GM12891 (cell line): ENCODE results near the gene HTR4.
"Not testable (repeated sequence)": the region's sequence is repeated elsewhere in the genome, so short reads cannot be mapped to it uniquely, and the experiment has no call there.

Experiments
- DNase-seq: peaks from one replicate; pipeline ENCODE4 v3.0.0; 2011; ENCODE audit warnings: low spot score; ENCODE audit not compliant: insufficient read length
- FAIRE-seq: peaks from 2 replicates; lab custom pipeline; 2011; peaks lifted over from hg19 to GRCh38; lab: Jason Lieb, UNC
- PAX5 ChIP-seq: IDR thresholded peaks from 2 replicates; pipeline ENCODE4 v1.6.1; 2011; ENCODE audit warnings: low read length, moderate library complexity, mild to moderate bottlenecking; ENCODE audit not compliant: insufficient read depth, severe bottlenecking
- POLR2A ChIP-seq: IDR thresholded peaks from 2 replicates; pipeline ENCODE4 v1.6.1; 2011; ENCODE audit warnings: low read depth, low read length, control low read depth
- POLR2AphosphoS5 ChIP-seq: IDR thresholded peaks from 2 replicates; pipeline ENCODE4 v1.6.1; 2011; ENCODE audit warnings: low read depth, low read length, control low read depth
- POU2F2 ChIP-seq: IDR thresholded peaks from 2 replicates; pipeline ENCODE4 v1.6.1; 2011; ENCODE audit warnings: low read depth, mild to moderate bottlenecking, control low read depth, low read length, moderate library complexity
- SPI1 ChIP-seq: IDR thresholded peaks from 2 replicates; pipeline ENCODE4 v1.6.1; 2011; ENCODE audit warnings: low read depth, low read length, control low read depth
- TAF1 ChIP-seq: IDR thresholded peaks from 2 replicates; pipeline ENCODE4 v1.6.1; 2011; ENCODE audit warnings: low read depth, low read length, control low read depth

HTR4 gene

GRCh38 chr5:148469501-148469935, 184.8 kb downstream of the HTR4 start:
- DNase-seq (no peak), FAIRE-seq (no peak)
- TF ChIP-seq TAF1 (no peak), POU2F2 (no peak), PAX5 (no peak), POLR2AphosphoS5 (no peak), SPI1 (no peak), POLR2A (no peak)

- FAIRE-seq, DNase-seq: not testable (repeated sequence)
These were observed 185.6 kb downstream of the HTR4 start for GRCh38 chr5:148468746-148469145.

DNA sequence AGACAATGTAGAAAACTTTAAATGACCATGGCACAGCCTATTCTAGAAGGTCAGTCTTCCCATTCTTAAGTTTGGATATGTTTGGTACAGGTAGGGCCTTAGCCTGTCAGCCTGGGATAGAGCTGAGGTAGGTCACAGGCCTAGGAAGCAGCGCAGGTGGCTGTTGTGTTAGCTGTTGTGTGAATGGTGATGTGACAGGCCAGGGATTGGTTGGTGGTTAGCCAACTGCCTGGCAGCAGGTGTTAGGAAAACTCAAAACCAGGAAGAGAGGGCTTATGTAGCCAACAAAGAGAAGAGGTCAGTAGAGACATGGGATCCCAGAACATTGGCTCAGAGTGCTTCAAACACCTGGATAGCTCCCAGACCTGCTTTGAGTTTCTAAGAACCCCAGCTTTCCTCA, 186.4 kb downstream of the HTR4 start:
- FAIRE-seq (no peak), DNase-seq (no peak)
- TF ChIP-seq PAX5 (no peak), SPI1 (no peak), POU2F2 (no peak), TAF1 (no peak), POLR2AphosphoS5 (no peak), POLR2A (no peak)

DNA sequence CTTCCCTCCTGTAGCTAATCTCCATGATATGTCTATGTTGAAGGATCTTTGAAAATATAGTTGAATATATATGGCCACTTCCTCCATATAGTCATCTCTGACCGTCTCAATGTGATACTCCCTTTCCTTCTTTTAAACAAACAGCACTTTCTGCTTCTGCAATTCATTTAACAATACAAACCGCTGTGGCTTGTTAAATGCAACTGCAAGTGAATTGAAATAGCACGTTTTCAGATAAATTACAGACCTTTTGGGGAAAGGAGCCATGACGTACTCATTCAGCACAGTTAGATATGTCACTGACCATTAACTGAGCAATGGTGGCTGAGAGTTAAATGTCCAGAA, 188.1 kb downstream of the HTR4 start:
- DNase-seq (no peak), FAIRE-seq (no peak)
- TF ChIP-seq POLR2AphosphoS5, result no peak
- TF ChIP-seq POLR2A, result no peak
- TF ChIP-seq PAX5, result no peak
- TF ChIP-seq TAF1, result no peak
- no peak for TF ChIP-seq POU2F2
- TF ChIP-seq SPI1, result no peak

DNA sequence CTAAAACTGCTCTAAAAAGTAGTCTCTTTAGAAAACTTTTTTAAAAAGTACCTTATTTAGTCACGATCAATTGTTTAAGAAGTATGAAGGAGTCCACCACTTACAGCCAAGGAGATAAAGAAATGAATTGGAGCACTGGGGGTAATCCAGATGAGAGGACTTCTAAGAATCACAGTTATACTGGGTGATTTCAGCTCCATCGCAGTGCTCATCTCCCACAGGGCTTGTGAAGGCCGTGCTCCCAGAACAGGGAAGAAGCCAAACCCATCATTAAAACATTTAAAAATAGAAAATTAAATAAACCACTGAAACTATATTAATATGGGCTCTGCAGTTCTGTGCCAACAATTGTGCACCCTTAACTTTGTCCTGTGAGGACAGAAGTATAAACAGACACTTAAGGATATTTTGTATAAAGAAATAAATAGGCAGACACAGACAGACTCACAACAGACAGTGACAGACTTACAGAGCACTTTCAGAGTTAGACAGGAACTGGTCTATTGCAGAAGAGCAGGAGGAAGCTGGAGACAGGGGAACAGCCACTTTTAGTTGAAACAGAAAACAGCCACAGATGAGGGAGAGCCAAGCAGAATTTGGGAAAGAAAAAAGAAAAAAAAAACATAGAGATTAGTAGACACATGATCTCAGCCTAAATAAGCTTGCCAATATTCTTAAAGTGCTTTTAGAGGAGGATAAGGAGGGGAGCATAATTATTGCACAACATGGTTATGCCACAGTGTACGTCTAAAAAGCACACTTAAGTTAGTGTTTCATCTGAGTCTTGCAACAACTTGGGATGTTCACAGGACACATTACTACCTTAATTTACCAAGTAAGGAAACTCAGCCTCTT, 188.7 kb downstream of the HTR4 start:
- FAIRE-seq (no peak), DNase-seq (no peak)
- no peak for TF ChIP-seq PAX5
- TF ChIP-seq POU2F2, result no peak
- TF ChIP-seq POLR2AphosphoS5, result no peak
- no peak for TF ChIP-seq TAF1
- no peak for TF ChIP-seq SPI1

DNA sequence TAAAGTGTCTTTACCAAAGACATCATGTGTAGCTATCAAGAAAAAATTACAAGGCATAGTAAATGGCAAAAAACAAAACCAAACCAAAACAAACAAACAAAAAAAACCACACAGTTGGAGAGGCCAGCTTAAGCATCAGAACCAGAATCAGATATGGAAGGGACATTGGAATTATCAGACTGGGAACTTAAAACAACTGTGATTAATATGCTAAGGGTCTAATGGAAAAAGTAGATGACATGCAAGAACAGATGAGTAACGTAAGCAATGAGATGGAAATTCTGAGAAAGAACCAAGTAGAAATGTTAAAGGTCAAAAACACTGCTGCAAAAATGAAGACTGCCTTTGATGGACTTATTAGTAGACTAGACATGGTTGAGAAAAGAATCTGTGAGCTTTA, 194.7 kb downstream of the HTR4 start:
- no peak for TF ChIP-seq PAX5
- TF ChIP-seq TAF1, result no peak
- TF ChIP-seq POLR2AphosphoS5, result no peak
- no peak for TF ChIP-seq POLR2A
- TF ChIP-seq SPI1, result no peak
- no peak for TF ChIP-seq POU2F2
- no peak for FAIRE-seq
- no peak for DNase-seq

DNA sequence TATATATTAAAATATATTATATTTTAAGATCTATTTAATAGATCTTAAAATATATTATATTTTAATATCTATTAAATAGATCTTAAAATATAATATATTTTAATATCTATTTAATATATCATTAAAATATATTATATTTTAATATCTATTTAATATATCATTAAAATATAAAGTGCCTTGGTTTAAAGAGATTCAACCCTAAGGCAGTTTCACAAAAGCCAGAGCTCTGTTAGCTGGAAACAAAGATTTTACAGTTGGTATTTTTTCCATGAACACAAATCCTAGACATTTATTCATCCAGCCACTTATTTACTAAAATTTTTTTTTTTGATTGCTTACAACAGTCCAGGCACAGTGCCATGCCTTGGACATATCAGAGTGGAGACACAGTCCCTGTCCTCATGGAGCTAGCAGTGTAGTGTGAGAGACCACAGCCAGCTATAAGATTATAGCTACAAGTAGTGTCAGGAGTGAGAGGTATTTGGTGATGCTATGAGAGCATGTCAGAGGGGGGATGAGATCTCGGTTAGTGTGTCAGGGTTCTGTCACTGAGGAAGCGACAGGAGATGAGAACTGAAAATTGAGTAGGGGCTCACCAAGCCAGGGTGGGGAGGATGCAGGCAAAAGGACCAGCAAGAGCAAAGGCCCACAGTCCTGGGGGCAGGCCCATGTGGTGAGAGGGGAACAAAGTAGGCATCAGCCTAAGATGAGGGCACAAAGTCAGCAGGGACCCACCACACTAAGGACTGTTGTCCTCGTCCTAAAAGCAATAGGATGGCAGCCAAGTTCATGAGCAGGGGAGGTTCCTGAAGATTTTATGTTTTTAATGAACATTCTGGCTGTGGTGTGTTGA, 196.1 kb downstream of the HTR4 start:
- DNase-seq (no peak), FAIRE-seq (no peak)
- TF ChIP-seq SPI1, result no peak
- TF ChIP-seq POLR2AphosphoS5, result no peak
- no peak for TF ChIP-seq PAX5
- no peak for TF ChIP-seq POLR2A
- TF ChIP-seq POU2F2, result no peak
- no peak for TF ChIP-seq TAF1

GRCh38 chr5:148457183-148457620, 197.1 kb downstream of the HTR4 start:
- DNase-seq (no peak), FAIRE-seq (no peak)
- TF ChIP-seq PAX5 (no peak), POU2F2 (no peak)

DNA sequence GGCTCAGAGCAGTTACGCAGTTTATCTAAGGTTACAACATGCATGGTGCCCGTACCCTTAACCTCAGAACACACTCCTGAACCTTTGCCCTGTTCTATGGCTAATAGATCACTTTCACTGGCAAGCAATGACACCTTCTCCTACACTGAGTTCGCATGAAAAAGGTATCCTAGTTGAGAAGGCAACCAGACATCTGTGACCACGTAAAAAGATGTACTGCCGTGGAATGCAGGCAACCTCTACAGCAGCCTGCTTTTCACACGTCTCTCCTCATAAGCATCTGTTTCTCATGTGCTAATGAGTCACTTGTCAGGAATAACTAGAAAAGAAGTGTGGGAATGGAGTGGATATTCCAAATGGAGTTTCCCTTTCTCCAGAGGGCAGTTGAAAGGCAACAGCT, 199.1 kb downstream of the HTR4 start:
- DNase-seq, result no peak
- FAIRE-seq, result no peak
- no peak for TF ChIP-seq POU2F2
- no peak for TF ChIP-seq TAF1
- no peak for TF ChIP-seq SPI1
- no peak for TF ChIP-seq POLR2A
- TF ChIP-seq PAX5, result no peak
- TF ChIP-seq POLR2AphosphoS5, result no peak
